ENCODE results near the gene AEN.
A peak's percentile ranks its signal among the peaks of the same experiment; 100 is the strongest.

DNA sequence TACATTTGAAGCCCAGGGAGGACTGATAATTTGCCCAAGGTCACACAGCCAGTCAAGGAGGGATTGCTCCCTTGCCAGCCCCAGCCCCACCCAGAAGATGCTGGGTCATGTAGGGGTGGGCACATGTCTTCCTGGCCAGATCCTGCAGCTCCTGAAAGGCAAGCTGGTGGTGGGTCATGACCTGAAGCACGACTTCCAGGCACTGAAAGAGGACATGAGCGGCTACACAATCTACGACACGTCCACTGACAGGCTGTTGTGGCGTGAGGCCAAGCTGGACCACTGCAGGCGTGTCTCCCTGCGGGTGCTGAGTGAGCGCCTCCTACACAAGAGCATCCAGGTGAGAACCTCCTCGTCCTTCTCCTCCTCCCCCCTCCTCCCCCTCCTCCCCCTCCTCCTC lies 30.8 kb downstream of the AEN start:
- TF ChIP-seq, protein P1, sequence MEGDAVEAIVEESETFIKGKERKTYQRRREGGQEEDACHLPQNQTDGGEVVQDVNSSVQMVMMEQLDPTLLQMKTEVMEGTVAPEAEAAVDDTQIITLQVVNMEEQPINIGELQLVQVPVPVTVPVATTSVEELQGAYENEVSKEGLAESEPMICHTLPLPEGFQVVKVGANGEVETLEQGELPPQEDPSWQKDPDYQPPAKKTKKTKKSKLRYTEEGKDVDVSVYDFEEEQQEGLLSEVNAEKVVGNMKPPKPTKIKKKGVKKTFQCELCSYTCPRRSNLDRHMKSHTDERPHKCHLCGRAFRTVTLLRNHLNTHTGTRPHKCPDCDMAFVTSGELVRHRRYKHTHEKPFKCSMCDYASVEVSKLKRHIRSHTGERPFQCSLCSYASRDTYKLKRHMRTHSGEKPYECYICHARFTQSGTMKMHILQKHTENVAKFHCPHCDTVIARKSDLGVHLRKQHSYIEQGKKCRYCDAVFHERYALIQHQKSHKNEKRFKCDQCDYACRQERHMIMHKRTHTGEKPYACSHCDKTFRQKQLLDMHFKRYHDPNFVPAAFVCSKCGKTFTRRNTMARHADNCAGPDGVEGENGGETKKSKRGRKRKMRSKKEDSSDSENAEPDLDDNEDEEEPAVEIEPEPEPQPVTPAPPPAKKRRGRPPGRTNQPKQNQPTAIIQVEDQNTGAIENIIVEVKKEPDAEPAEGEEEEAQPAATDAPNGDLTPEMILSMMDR (IDR thresholded peaks at IDR 0.05 in 8 of 11, conservative IDR thresholded peaks at IDR 0.05 in 3 of 11), result no peak
- peak in 2 of 3 donors; percentile 28 to 44 for TF ChIP-seq POLR2AphosphoS5 (IDR thresholded peaks at IDR 0.05)

All from spleen (tissue), 7 donors.